Umbilical cord (tissue), 2 donors: ENCODE measurements around the gene FAM78A. TPM values are rescaled to one million over a fixed set of nuclear protein-coding genes. Genes with fewer than 3 reads are reported as not detected.

ENCODE experiments used
- DNase-seq: peaks from one replicate; pipeline ENCODE4 v3.0.0-alpha.2; 2015; ENCODE audit warnings: low spot score
- total RNA-seq: library from RNA; depleted of rRNA; stranded (reverse); fragments of >200 nt; gene quantifications from one replicate; pipeline ENCODE4 v1.2.3, GENCODE V29; 2014; ENCODE audit warnings: low replicate concordance; ENCODE audit not compliant: insufficient read depth

The FAM78A gene
- total RNA-seq, 1 donor from 2014 or later: 8.9 TPM

- no peak for DNase-seq
Observed at GRCh38 chr9:131239161-131239975, 36.9 kb downstream of the FAM78A start.

DNA sequence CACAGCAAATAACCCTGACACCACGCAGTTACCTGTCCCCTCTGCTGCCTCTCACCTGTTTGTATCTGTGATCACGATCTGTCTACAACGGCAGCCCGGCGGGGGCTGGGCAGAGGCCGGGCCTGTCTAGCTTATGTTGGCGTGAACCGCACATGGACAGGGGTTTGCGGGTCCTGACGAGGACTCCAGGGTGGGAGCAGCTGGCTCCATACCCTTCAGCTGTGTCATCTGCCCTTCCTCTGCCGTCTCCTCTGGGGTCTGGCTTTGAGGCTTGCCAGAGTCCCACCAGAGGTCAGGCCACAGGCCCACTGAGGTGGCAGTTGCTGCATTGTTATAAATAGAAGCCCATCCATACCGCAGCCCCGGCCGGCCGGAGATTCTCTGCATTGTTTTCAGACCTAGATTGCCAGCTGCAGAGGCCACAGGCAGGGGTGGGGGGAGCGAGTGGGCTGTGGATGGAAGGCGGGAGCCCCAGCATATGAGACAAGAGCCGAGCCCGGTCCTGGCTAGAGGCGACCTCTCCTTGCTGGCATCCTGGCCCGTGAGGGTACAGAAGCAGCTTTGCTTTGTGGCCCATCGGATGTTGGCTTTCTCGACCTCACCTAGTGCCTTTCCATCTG lies 37.8 kb downstream of the FAM78A start:
- no peak for DNase-seq

DNA sequence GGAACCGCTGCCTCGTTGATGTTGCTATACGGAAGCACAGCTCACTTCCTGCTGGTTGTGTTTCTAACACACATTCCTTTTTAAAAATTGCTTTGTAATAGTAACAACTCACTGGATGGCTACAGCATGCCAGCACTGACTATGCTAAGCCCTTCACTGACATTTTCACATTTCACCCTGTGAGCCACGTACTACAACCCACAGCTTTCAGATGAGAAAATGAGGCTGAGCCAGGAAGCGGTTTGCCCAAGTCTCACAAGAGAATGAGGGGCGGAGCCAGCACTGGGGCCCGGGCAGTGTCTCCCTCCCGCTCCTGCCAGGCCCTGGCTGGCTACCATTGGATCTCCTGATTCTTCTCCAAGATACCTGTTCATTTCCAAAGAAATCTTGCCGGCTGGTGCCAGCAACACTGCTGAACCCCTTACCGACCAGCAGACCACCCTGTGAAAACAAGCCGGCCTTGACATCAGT lies 38.3 kb downstream of the FAM78A start:
- DNase-seq: peak; percentile 70

DNA sequence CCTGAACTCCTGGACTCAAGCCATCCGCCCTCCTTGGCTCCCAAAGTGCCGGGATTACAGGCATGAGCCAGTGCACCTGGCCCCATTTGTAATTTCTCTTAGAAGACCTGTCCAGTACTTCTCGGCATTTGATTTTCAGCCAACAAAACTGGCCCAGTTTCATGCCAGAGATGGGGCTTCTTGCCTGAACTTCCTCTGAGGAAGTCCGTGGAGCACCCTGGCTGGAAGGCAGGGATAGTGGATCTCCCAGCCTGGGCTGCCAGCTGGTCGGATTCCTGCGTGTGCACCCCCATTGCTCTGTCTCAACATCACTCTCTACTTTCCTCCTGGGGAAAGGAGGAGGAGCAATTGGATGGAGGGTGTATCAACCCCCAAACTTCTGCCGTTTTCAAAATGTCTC lies 39.0 kb downstream of the FAM78A start:
- DNase-seq: no peak

- no peak for DNase-seq
Observed at GRCh38 chr9:131236761-131237160, 39.5 kb downstream of the FAM78A start.

DNA sequence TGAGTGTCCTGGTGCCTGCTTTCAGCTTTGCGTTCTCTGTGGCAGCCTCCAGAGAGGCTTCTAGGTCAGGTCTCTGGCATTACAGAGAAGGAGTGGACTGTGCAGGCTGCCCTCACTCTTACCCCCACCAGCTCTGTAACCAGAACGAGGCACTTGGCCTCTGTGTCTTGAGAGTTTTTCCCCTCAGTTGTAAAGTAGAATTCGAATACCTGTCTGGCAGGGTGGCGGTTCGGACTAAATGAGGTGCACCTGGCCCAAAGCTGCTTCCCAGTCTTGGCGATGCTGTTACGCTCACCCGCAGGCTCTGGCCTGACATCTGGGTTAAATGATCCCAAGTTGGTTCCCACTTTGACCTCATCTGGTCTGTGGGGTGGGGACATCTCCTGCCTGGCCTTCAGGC lies 40.1 kb downstream of the FAM78A start:
- DNase-seq: no peak

DNA sequence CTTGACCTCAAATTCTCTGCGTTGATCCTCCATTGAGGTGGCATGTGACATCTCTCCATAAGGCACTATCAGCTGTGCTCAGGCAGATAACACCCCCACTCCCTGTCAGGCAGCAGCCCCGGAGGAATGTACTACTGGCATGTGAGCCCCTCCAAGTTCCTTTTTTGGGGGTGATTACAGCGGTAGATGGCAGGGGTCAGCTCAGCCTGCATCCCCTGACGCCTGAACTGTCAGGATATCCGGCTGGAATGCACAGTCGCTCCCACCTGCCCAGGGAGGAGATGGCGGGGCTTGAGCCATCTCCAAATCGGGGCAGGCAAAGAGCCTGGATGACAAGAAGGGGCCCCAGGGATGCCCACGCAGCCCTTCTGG lies 40.8 kb downstream of the FAM78A start:
- DNase-seq: no peak

- DNase-seq: no peak
Observed at GRCh38 chr9:131234799-131235479, 41.4 kb downstream of the FAM78A start.

- no peak for DNase-seq
Observed at GRCh38 chr9:131233995-131234394, 42.3 kb downstream of the FAM78A start.

GRCh38 chr9:131233556-131233955 lies 42.8 kb downstream of the FAM78A start:
- DNase-seq: no peak

GRCh38 chr9:131228988-131229387 lies 47.3 kb downstream of the FAM78A start:
- DNase-seq: peak; percentile 76

- no peak for DNase-seq
Observed at GRCh38 chr9:131227959-131228460, 48.3 kb downstream of the FAM78A start.

- peak; percentile 37 for DNase-seq
Observed at GRCh38 chr9:131227112-131227958, 49.0 kb downstream of the FAM78A start.

DNA sequence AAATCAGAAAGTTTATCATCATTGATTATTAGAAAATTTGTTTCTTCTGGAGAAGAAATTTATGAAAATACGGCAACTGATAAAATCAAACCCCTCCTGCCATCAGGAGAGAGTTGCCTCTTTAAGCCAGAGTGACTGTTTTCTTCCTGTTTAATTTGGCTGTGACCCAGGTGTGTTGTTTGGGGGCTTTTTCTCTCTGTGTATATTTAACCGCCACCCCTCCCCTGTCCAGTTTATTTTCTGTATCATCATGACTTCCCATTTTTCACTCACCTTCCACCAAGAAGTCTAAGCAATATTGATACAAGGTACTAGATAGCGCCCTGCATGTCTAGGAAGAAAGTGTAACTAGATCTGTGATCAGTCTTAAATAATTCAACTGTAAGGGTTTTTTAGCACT lies 50.1 kb downstream of the FAM78A start:
- no peak for DNase-seq

DNA sequence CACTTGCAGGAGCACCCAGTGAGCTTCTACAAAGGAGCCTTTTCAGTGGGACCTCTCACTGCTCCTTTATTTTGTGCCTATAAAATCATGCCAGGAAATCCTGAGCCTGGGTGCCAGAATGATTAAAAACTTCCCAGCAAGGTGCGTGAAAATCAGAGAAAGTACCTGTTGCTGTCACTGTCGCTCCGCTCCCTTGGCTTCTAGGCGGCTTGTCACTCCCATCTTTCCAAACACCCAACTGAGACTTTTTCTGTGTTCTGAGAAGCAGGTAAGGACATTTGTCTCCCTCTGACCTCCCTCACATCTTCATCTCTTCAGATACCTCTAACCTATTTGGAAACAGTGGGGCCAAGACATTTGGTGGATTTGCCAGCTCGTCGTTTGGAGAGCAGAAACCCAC lies 53.9 kb downstream of the FAM78A start:
- DNase-seq: no peak

- DNase-seq: no peak
Observed at GRCh38 chr9:131220485-131220884, 55.8 kb downstream of the FAM78A start.

- DNase-seq: no peak
Observed at GRCh38 chr9:131218370-131218769, 57.9 kb downstream of the FAM78A start.

GRCh38 chr9:131217331-131218031 lies 58.8 kb downstream of the FAM78A start:
- no peak for DNase-seq

GRCh38 chr9:131216806-131217205 lies 59.5 kb downstream of the FAM78A start:
- no peak for DNase-seq

DNA sequence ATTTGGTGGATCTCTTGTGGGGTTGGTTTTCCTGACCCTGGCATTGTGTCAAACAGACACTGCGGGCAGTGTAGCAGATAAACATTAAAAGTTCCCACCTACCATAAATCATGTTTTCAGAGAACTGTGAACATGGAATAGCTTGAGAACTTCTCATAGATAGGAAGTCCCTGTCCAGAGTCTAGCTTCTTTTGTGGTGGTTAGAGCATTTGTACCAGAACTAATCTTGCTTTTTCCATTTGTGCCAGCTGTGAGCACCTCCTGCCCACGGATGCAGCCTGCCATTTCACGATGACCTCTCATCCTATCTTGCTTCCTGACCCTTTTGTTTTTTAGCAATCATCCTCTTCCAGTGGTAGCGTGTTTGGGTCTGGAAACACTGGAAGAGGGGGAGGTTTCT lies 61.4 kb downstream of the FAM78A start:
- no peak for DNase-seq
